Panc1 (cell line): Measurements from ENCODE around the gene SEMA6A.

Experiments used
- CTCF ChIP-seq: fragments of 450-650 bp; IDR thresholded peaks from 2 replicates; pipeline ENCODE4 v1.5.1; 2017; ENCODE audit warnings: mild to moderate bottlenecking
- POLR2AphosphoS5 ChIP-seq: IDR thresholded peaks from 2 replicates; pipeline ENCODE4 v1.6.1; 2012; ENCODE audit warnings: mild to moderate bottlenecking, low read depth, low read length, moderate library complexity

- TF ChIP-seq CTCF = no peak
- no peak for TF ChIP-seq POLR2AphosphoS5
These were observed 21.3 kb downstream of the SEMA6A start for GRCh38 chr5:116553366-116553765.
